A673 (cell line): ENCODE measurements around the gene FRMD5. TPM values are rescaled to one million over a fixed set of nuclear protein-coding genes. Genes with fewer than 3 reads are reported as not detected.

ENCODE experiments used
- BruUV-seq: library from RNA; stranded (reverse); fragments of 400-500 nt; replicated peaks from 2 replicates; lab custom pipeline; 2021; lab: Mats Ljungman, UMichigan
- CTCF ChIA-PET: fragments of 300-600 bp; sonication (Branson Sonifier 250); formaldehyde crosslinking; loops from one replicate; lab custom pipeline; 2022; ENCODE audit warnings: antibody characterized with exemption; lab: Charles Lee
- POLR2A ChIA-PET: fragments of 300-600 bp; sonication (Branson Sonifier 250); formaldehyde crosslinking; loops from one replicate; lab custom pipeline; 2022; ENCODE audit warnings: antibody characterized with exemption; ENCODE audit not compliant: low non-redundant PET; lab: Charles Lee
- DNase-seq: peaks from one replicate; pipeline ENCODE4 v3.0.0-alpha.2; 2015; ENCODE audit warnings: low spot score
- H3K27ac ChIP-seq: fragments of 200-600 bp; sonication (generic); 2 replicates; pipeline ENCODE4 v1.5.1; 2016; ENCODE audit warnings: mixed run types, low read depth, mild to moderate bottlenecking, mixed read lengths, antibody characterized with exemption, low read length; ENCODE audit not compliant: poor library complexity, severe bottlenecking
- H3K27me3 ChIP-seq: fragments of 200-600 bp; sonication (generic); replicated peaks from 2 replicates; pipeline ENCODE4 v1.6.1; 2017; ENCODE audit warnings: mixed run types, low read depth, mild to moderate bottlenecking, mixed read lengths, antibody characterized with exemption, low read length; ENCODE audit not compliant: insufficient read depth, poor library complexity
- H3K36me3 ChIP-seq: fragments of 200-600 bp; sonication (generic); 2 replicates; pipeline ENCODE4 v1.6.1; 2016; ENCODE audit warnings: mixed run types, mild to moderate bottlenecking, mixed read lengths, antibody characterized with exemption, low read length; ENCODE audit not compliant: insufficient read depth, poor library complexity, severe bottlenecking
- H3K4me1 ChIP-seq: fragments of 200-600 bp; sonication (generic); 2 replicates; pipeline ENCODE4 v1.6.1; 2017; ENCODE audit warnings: mixed run types, mild to moderate bottlenecking, mixed read lengths, antibody characterized with exemption, low read length; ENCODE audit not compliant: insufficient read depth, poor library complexity, severe bottlenecking
- H3K4me3 ChIP-seq: fragments of 200-600 bp; sonication (generic); 2 replicates; pipeline ENCODE4 v1.5.1; 2016; ENCODE audit warnings: low read depth, mixed run types, mild to moderate bottlenecking, mixed read lengths, low read length; ENCODE audit not compliant: poor library complexity, severe bottlenecking
- H3K9me3 ChIP-seq: fragments of 200-600 bp; sonication (generic); 2 replicates; pipeline ENCODE4 v1.6.1; 2016; ENCODE audit warnings: mixed run types, low read depth, mild to moderate bottlenecking, mixed read lengths, antibody characterized with exemption, low read length; ENCODE audit not compliant: poor library complexity, severe bottlenecking
- CTCF ChIP-seq: fragments of 300-800, 200-600 bp; sonication (generic); conservative IDR thresholded peaks from 2 replicates; pipeline ENCODE4 v1.5.1; 2017; ENCODE audit warnings: low read depth, mild to moderate bottlenecking, antibody characterized with exemption, low read length, moderate library complexity, mixed read lengths
- EZH2 ChIP-seq: fragments of 200-600 bp; sonication (generic); IDR thresholded peaks from 2 replicates; pipeline ENCODE4 v1.6.1; 2017; ENCODE audit warnings: borderline replicate concordance, low read depth, mild to moderate bottlenecking, mixed read lengths, antibody characterized with exemption, low read length; ENCODE audit not compliant: poor library complexity, severe bottlenecking
- intact Hi-C: fragments of 100-400 bp; cut with micrococcal nuclease; formaldehyde crosslinking; loops from one replicate; pipeline ENCODE4 v1.10.0; 2022; ENCODE audit not compliant: unreplicated experiment
- total RNA-seq: library from RNA; stranded (reverse); gene quantifications from 2 replicates; pipeline ENCODE4 v1.2.3, GENCODE V29; 2021

Gene FRMD5
- total RNA-seq, 1 experiment from 2014 or later, result 2.6 TPM

- Histone ChIP-seq H3K4me3 (no peak overlapping the region), H3K9me3 (no peaks in the 10 kb centered on the region), H3K4me1 (no peaks in the 10 kb centered on the region), H3K27ac (no peak overlapping the region), H3K36me3 (no peaks in the 10 kb centered on the region), H3K27me3 (no peaks in the 10 kb centered on the region)
- ChIA-PET POLR2A (no interaction called here), CTCF (interaction anchor here (0.6 kb wide), 1 partner anchor 200 kb away, joined by 3 read pairs; no protein-coding TSS in a partner anchor)
- intact Hi-C loops, result loop anchor here (5.0 kb wide), 1 partner anchor 280 kb away; no protein-coding TSS in a partner anchor
- no TSS peak for BruUV-seq
- no peak for DNase-seq
- no peak for TF ChIP-seq CTCF
- TF ChIP-seq EZH2, result no peak
Observed at GRCh38 chr15:44222478-44222877, 27.4 kb upstream of the FRMD5 start.

GRCh38 chr15:44219073-44219472 lies 24.0 kb upstream of the FRMD5 start:
- no peaks in the 10 kb centered on the region for H3K4me1 ChIP-seq
- H3K27ac ChIP-seq, result no peak overlapping the region
- no peak for DNase-seq
- H3K27me3 ChIP-seq, result no peaks in the 10 kb centered on the region
- no peak overlapping the region for H3K4me3 ChIP-seq
- intact Hi-C loops, result loop anchor here (5.0 kb wide), 1 partner anchor 317 kb away; no protein-coding TSS in a partner anchor
- ChIA-PET CTCF (no interaction called here), POLR2A (no interaction called here)
- TF ChIP-seq EZH2 (no peak), CTCF (no peak)
- H3K9me3 ChIP-seq, result no peaks in the 10 kb centered on the region
- no TSS peak for BruUV-seq
- no peaks in the 10 kb centered on the region for H3K36me3 ChIP-seq

- H3K4me1 ChIP-seq, result no peaks in the 10 kb centered on the region
- POLR2A ChIA-PET, result no interaction called here
- H3K36me3 ChIP-seq, result no peaks in the 10 kb centered on the region
- H3K27me3 ChIP-seq, result no peaks in the 10 kb centered on the region
- H3K9me3 ChIP-seq, result no peaks in the 10 kb centered on the region
- CTCF ChIA-PET, result interaction anchor here (0.7 kb wide), 1 partner anchor 826 kb away, joined by 3 read pairs; no protein-coding TSS in a partner anchor
- no peak overlapping the region for H3K27ac ChIP-seq
- BruUV-seq, result no TSS peak
- no peak for DNase-seq
- H3K4me3 ChIP-seq, result no peak overlapping the region
- TF ChIP-seq EZH2 (no peak), CTCF (no peak)
- intact Hi-C loops, result loop anchor here (5.0 kb wide), 1 partner anchor 315 kb away; no protein-coding TSS in a partner anchor
Observed at GRCh38 chr15:44216958-44217357, 21.9 kb upstream of the FRMD5 start.
